ENCODE data around the gene ADCK2. TPM values are rescaled to one million over a fixed set of nuclear protein-coding genes. Genes with fewer than 3 reads are reported as not detected.

Gene ADCK2
- total and polyA plus RNA-seq, 2 donors (not counting 3 experiments of a cell fraction or from before 2014, with no cell fraction given), result 10.3 to 13.3 TPM

- no TSS peak for BruUV-seq (replicated peaks)
- TF ChIP-seq POLR2A (IDR thresholded peaks at IDR 0.05; ENCODE audit: low read depth, low read length) (no peak), EZH2 (IDR thresholded peaks at IDR 0.05; ENCODE audit: borderline replicate concordance, low read depth, low read length, severe bottlenecking) (no peak), FOS (IDR thresholded peaks at IDR 0.05; ENCODE audit: borderline replicate concordance, insufficient read depth, low read length) (no peak), GATA2 (IDR thresholded peaks at IDR 0.05; ENCODE audit: insufficient read depth, insufficient read length, low read depth, low read length) (no peak), POLR2AphosphoS5 (IDR thresholded peaks at IDR 0.05; ENCODE audit: insufficient read depth, low read depth, low read length) (no peak), MYC (IDR thresholded peaks at IDR 0.05; ENCODE audit: low read depth, low read length) (no peak), JUN (IDR thresholded peaks at IDR 0.05; ENCODE audit: borderline replicate concordance, insufficient read depth, insufficient read length, low read depth) (no peak), CTCF (IDR thresholded peaks at IDR 0.05; ENCODE audit: extremely low read depth in 1 of 2, insufficient read depth in 1 of 2, low read depth in 1 of 2, low read length in 2 of 2) (no peak)
- TF ChIP-seq, protein P1, sequence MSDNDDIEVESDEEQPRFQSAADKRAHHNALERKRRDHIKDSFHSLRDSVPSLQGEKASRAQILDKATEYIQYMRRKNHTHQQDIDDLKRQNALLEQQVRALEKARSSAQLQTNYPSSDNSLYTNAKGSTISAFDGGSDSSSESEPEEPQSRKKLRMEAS (IDR thresholded peaks at IDR 0.05; ENCODE audit: insufficient read depth, insufficient read length), result no peak
- no peak for DNase-seq (ENCODE audit: low read depth, low spot score)
- Histone ChIP-seq H3K79me2 (ENCODE audit: control insufficient read depth, insufficient read depth, low read length) (no peaks in the 10 kb centered on the region), H3K27ac (ENCODE audit: insufficient read depth, low read depth, low read length) (no peak overlapping the region), H3K27me3 (ENCODE audit: control insufficient read depth in 2 of 2, insufficient read depth in 2 of 2, low read length in 2 of 2) (peaks cover 15 to 25% of the 10 kb centered on the region in 2 experiments), H3K9me1 (replicated peaks; ENCODE audit: control insufficient read depth, extremely low read depth, insufficient read depth, low read length) (no peaks in the 10 kb centered on the region), H3K9ac (replicated peaks; ENCODE audit: extremely low read depth, insufficient read depth, low read length) (no peak overlapping the region), H3K4me1 (ENCODE audit: control insufficient read depth, extremely low read depth, insufficient read depth, low read length) (peaks cover 2% of the 10 kb centered on the region), H4K20me1 (replicated peaks; ENCODE audit: control insufficient read depth, extremely low read depth, insufficient read depth, low read length) (no peaks in the 10 kb centered on the region), H3K9me3 (replicated peaks; ENCODE audit: control insufficient read depth, insufficient read depth, low read length) (no peaks in the 10 kb centered on the region), H2AFZ (ENCODE audit: low read depth, low read length) (no peak overlapping the region), H3K4me2 (ENCODE audit: insufficient read depth, low read length) (no peak overlapping the region), H3K36me3 (ENCODE audit: control insufficient read depth in 2 of 2, extremely low read depth in 1 of 2, insufficient read depth in 2 of 2, low read length in 2 of 2) (no peaks in the 10 kb centered on the region), H3K4me3 (replicated peaks in 1 of 3; ENCODE audit: insufficient read depth in 1 of 3, low read depth in 1 of 3, low read length in 3 of 3) (no peak overlapping the region)
- POLR2A ChIA-PET, result no interaction called here
- FAIRE-seq, result no peak
- intact Hi-C loops (cut with micrococcal nuclease), result no loop called here
- CTCF ChIA-PET, result interaction anchor here (2.9 kb wide), 1 partner anchor 18 kb away, joined by 8 read pairs; no protein-coding TSS in a partner anchor
- dilution Hi-C loops (cut with MboI; ENCODE audit: extremely low pct_ligation_motif_present, low sequenced_read_pairs), result no loop called here
Measured at GRCh38 chr7:140635345-140635744, 37.4 kb upstream of the ADCK2 start.
